A549 (cell line): ENCODE data around the gene HEG1. TPM values are rescaled to one million over a fixed set of nuclear protein-coding genes. Genes with fewer than 3 reads are reported as not detected.

Experiments used
- ATAC-seq, 2 experiments: fragments of 200-7000 bp in 1 of 2; fragments of >200 bp in 1 of 2; cut with Nextera tagmentation in 1 of 2; cut with Tn5 transposase in 1 of 2; 3 replicates each; pipeline versions ENCODE4 v1.8.0 to v1.9.1; 2018 to 2020; ENCODE audit warnings: mild to moderate bottlenecking in 1 of 2, moderate library complexity in 1 of 2
- CTCF ChIA-PET: fragments of 300-600 bp; sonication (Branson Sonifier 250); formaldehyde crosslinking; extraction: SDS; loops from one replicate; lab custom pipeline; 2021; ENCODE audit warnings: antibody characterized with exemption, inconsistent platforms; lab: Yijun Ruan, JAX
- POLR2A ChIA-PET: fragments of 350-600 bp; formaldehyde crosslinking; extraction: SDS; loops from one replicate; lab custom pipeline; 2021; ENCODE audit warnings: antibody characterized with exemption, inconsistent platforms; lab: Yijun Ruan, JAX
- DNase-seq, 2 experiments: peaks; one replicate each; pipeline versions ENCODE4 v3.0.0 to v3.0.0-alpha.2; 2011 to 2016; ENCODE audit warnings: low read depth in 1 of 2, low spot score in 1 of 2
- FAIRE-seq: peaks from 2 replicates; lab custom pipeline; 2011; peaks lifted over from hg19 to GRCh38; lab: Jason Lieb, UNC
- H3K27ac ChIP-seq, 2 experiments: fragments of >200 bp; sonication (Bioruptor Twin); formaldehyde crosslinking; 3 replicates each; pipeline ENCODE4 v1.5.1; 2016 to 2017
- H3K4me1 ChIP-seq: fragments of >200 bp; sonication (Bioruptor Twin); formaldehyde crosslinking; 3 replicates; pipeline ENCODE4 v1.6.1; 2016
- H3K4me2 ChIP-seq: fragments of >200 bp; sonication (Bioruptor Twin); formaldehyde crosslinking; 3 replicates; pipeline ENCODE4 v1.6.1; 2016
- H3K4me3 ChIP-seq: fragments of >200 bp; sonication (Bioruptor Twin); formaldehyde crosslinking; 3 replicates; pipeline ENCODE4 v1.5.1; 2016
- H3K9me3 ChIP-seq: fragments of >200 bp; sonication (Bioruptor Twin); formaldehyde crosslinking; 3 replicates; pipeline ENCODE4 v1.6.1; 2016
- BCL3 ChIP-seq: fragments of >200 bp; sonication (Bioruptor Twin); formaldehyde crosslinking; IDR thresholded peaks from 3 replicates; pipeline ENCODE4 v1.6.1; 2016
- CBX8 ChIP-seq: fragments of 200-600 bp; sonication (generic); IDR thresholded peaks from 2 replicates; pipeline ENCODE4 v1.6.1; 2016
- CEBPB ChIP-seq, 2 experiments: fragments of >200 bp in 1 of 2; sonication (Bioruptor Twin) in 1 of 2; formaldehyde crosslinking in 1 of 2; IDR thresholded peaks; 2 replicates each; pipeline ENCODE4 v1.6.1; 2012 to 2016
- CTCF ChIP-seq: fragments of >200 bp; sonication (Bioruptor Twin); formaldehyde crosslinking; IDR thresholded peaks from 3 replicates; pipeline ENCODE4 v1.5.1; 2016
- FOSB ChIP-seq: fragments of 250-450 bp; sonication (Bioruptor Pico); IDR thresholded peaks from 2 replicates; pipeline ENCODE4 v1.5.0; 2020; ENCODE audit warnings: mild to moderate bottlenecking, moderate library complexity
- FOXS1 ChIP-seq: fragments of 250-450 bp; sonication (Bioruptor Pico); IDR thresholded peaks from 2 replicates; pipeline ENCODE4 v1.5.0; 2020; ENCODE audit warnings: mild to moderate bottlenecking, moderate library complexity
- HOXA7 ChIP-seq: fragments of 250-450 bp; sonication (Bioruptor Pico); IDR thresholded peaks from 2 replicates; pipeline ENCODE4 v1.5.0; 2020; ENCODE audit warnings: mild to moderate bottlenecking, moderate library complexity
- HOXB13 ChIP-seq: fragments of 250-450 bp; sonication (Bioruptor Pico); IDR thresholded peaks from 2 replicates; pipeline ENCODE4 v1.5.0; 2020; ENCODE audit warnings: low read depth, mild to moderate bottlenecking, moderate library complexity
- JUN ChIP-seq, 2 experiments: fragments of >200 bp; sonication (Bioruptor Twin); formaldehyde crosslinking; IDR thresholded peaks; 2 replicates in 1 of 2; 3 replicates in 1 of 2; pipeline ENCODE4 v1.6.1; 2016 to 2017
- KDM1A ChIP-seq: fragments of 200-600 bp; sonication (generic); IDR thresholded peaks from 2 replicates; pipeline ENCODE4 v1.6.1; 2016; ENCODE audit warnings: low read depth, mild to moderate bottlenecking
- KDM5A ChIP-seq: fragments of 200-600 bp; sonication (generic); IDR thresholded peaks from 2 replicates; pipeline ENCODE4 v1.6.1; 2016; ENCODE audit warnings: antibody characterized with exemption, mild to moderate bottlenecking
- MYC ChIP-seq: IDR thresholded peaks from 2 replicates; pipeline ENCODE4 v1.6.1; 2012; ENCODE audit warnings: mild to moderate bottlenecking, inconsistent platforms, low read length, improper control_type of control experiment, borderline replicate concordance
- PBX3 ChIP-seq: IDR thresholded peaks from 2 replicates; pipeline ENCODE4 v1.6.1; 2012
- RARB ChIP-seq: fragments of 250-450 bp; sonication (Bioruptor Pico); IDR thresholded peaks from 2 replicates; pipeline ENCODE4 v1.8.0; 2021; ENCODE audit warnings: mild to moderate bottlenecking, moderate library complexity
- RCOR1 ChIP-seq: fragments of 150-350 bp; IDR thresholded peaks from 2 replicates; pipeline ENCODE4 v1.6.1; 2014; ENCODE audit warnings: antibody characterized with exemption, low read length, low read depth
- REST ChIP-seq: fragments of 200-600 bp; sonication (generic); IDR thresholded peaks from 2 replicates; pipeline ENCODE4 v1.6.1; 2016; ENCODE audit warnings: antibody characterized with exemption, mild to moderate bottlenecking, moderate library complexity
- TFCP2L1 ChIP-seq: fragments of 250-450 bp; sonication (Bioruptor Pico); IDR thresholded peaks from 2 replicates; pipeline ENCODE4 v1.5.0; 2021; ENCODE audit warnings: mild to moderate bottlenecking
- TP53 ChIP-seq: fragments of 250-450 bp; sonication (Bioruptor Pico); IDR thresholded peaks from 2 replicates; pipeline ENCODE4 v1.5.0; 2021; ENCODE audit warnings: mild to moderate bottlenecking, moderate library complexity
- ZNF302 ChIP-seq: fragments of 250-450 bp; sonication (Bioruptor Pico); IDR thresholded peaks from 2 replicates; pipeline ENCODE4 v1.9.0; 2021; ENCODE audit warnings: inconsistent platforms, mild to moderate bottlenecking, moderate library complexity
- ZSCAN20 ChIP-seq: fragments of 250-450 bp; sonication (Bioruptor Pico); IDR thresholded peaks from 2 replicates; pipeline ENCODE4 v1.8.0; 2022; ENCODE audit warnings: mild to moderate bottlenecking, moderate library complexity
- WGBS: methylation state at CpG from one replicate; pipeline ENCODE4 v1.1.6; 2017; ENCODE audit errors: missing lambda C conversion rate; 5-methylcytosine and 5-hydroxymethylcytosine counted together
- polyA plus RNA-seq, 4 experiments: library from polyadenylated mRNA; depleted of rRNA in 3 of 4; stranded (reverse); fragments of >200 nt; fragmentation: RNase III in 1 of 4; extraction: RNeasy Plus Mini Kit Qiagen cat#74134 plus additional on column Dnase treatment in 1 of 4; gene quantifications; 2 replicates in 3 of 4; 3 replicates in 1 of 4; pipeline ENCODE4 v1.2.3, GENCODE V29; 2011 to 2017

HEG1 gene
- polyA plus RNA-seq, 2 of the 4 experiments (the other 2 are of a cell fraction) = 5.4 to 5.6 TPM

GRCh38 chr3:125073390-125073905, 17.7 kb upstream of the HEG1 start:
- no peak for FAIRE-seq
- no peak overlapping the region for H3K4me2 ChIP-seq

GRCh38 chr3:125072749-125073389, 17.1 kb upstream of the HEG1 start:
- TF ChIP-seq FOXS1 (CRISPR knock-in tag) = no peak
- no peak for TF ChIP-seq KDM5A
- no peak for TF ChIP-seq RCOR1
- no peak for TF ChIP-seq ZNF302 (CRISPR knock-in tag)
- no peak for TF ChIP-seq ZSCAN20
- TF ChIP-seq CBX8 = no peak
- TF ChIP-seq REST = no peak
- TF ChIP-seq CTCF = no peak
- TF ChIP-seq JUN (IDR thresholded peaks at IDR 0.05) = no peak
- TF ChIP-seq CEBPB (IDR thresholded peaks at IDR 0.05) = no peak
- TF ChIP-seq TFCP2L1 = no peak
- TF ChIP-seq MYC = no peak
- no peak for TF ChIP-seq HOXA7
- no peak for TF ChIP-seq FOSB
- ChIA-PET CTCF (interaction anchor here (1.0 kb wide), 1 partner anchor 8 kb away, joined by 3 read pairs; no protein-coding TSS in a partner anchor), POLR2A (no interaction called here)
- Histone ChIP-seq H3K27ac (no peak overlapping the region), H3K4me2 (no peak overlapping the region), H3K4me3 (no peak overlapping the region), H3K9me3 (no peaks in the 10 kb centered on the region), H3K4me1 (no peaks in the 10 kb centered on the region)
- no peak for ATAC-seq
- no peak for DNase-seq
- 85% methylated on average over 4 of the region's 4 CpGs for WGBS
- FAIRE-seq = no peak

More at GRCh38 chr3:125073390-125073905, 17.7 kb upstream of the HEG1 start:
- TF ChIP-seq HOXB13 = no peak
- no peak for TF ChIP-seq KDM1A
- TF ChIP-seq RARB (CRISPR knock-in tag) = no peak
- TF ChIP-seq BCL3 = no peak
- TF ChIP-seq TP53 = no peak
- TF ChIP-seq ZSCAN20 = no peak
- no peak for TF ChIP-seq PBX3
- TF ChIP-seq, all 56 proteins: peak for 0
- no peak overlapping the region for H3K27ac ChIP-seq
- H3K4me1 ChIP-seq = no peaks in the 10 kb centered on the region
- POLR2A ChIA-PET = no interaction called here
- DNase-seq (no peak), ATAC-seq (no peak)
- no peaks in the 10 kb centered on the region for H3K9me3 ChIP-seq
- no peak overlapping the region for H3K4me3 ChIP-seq
- CTCF ChIA-PET = no interaction called here
- WGBS = 93% methylated on average over 4 of the region's 7 CpGs
